ENCODE measurements around the gene EEFSEC. TPM values are rescaled to one million over a fixed set of nuclear protein-coding genes. Genes with fewer than 3 reads are reported as not detected.

The EEFSEC gene
- total and polyA plus RNA-seq, 2 of the 4 experiments (the other 2 are of a cell fraction), result 4.5 to 9.3 TPM

DNA sequence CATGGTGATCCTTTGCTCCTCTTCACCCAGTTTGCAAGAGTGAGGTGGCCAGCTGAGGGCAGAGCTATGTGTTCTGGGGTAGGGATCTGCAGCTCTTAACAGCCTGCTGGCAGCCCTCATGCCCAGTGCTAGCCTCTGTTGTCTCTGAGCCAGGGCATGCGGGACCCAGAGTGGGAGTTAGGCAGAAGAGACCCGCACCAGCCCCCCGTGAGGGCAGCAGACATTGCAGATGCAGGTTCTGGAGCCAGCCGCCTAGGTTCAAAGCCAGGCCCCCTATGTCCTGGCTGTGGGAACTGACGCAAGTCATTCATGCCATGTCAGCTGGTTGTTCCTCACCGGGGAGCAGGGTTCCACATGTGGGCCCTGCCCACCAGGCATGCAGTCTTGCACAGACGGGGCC, 238.7 kb downstream of the EEFSEC start:
- in situ Hi-C loops (cut with MboI; ENCODE audit: low sequenced_read_pairs) (no loop called here), dilution Hi-C loops (cut with HindIII; ENCODE audit: low sequenced_read_pairs, unreplicated experiment) (no loop called here), intact Hi-C loops (cut with micrococcal nuclease) (no loop called here)
- Histone ChIP-seq H3K4me1 (ENCODE audit: control insufficient read depth, insufficient read depth, low read length) (peaks cover 5% of the 10 kb centered on the region; the same call in 1 of the 2 replicates), H3K56ac (ENCODE audit: extremely low read depth, insufficient read depth, low read length) (no peak overlapping the region), H3K14ac (replicated peaks; ENCODE audit: low read depth, low read length) (no peak overlapping the region), H2AK5ac (ENCODE audit: low read depth, low read length) (no peak overlapping the region), H2AFZ (replicated peaks; ENCODE audit: low read length, poor library complexity) (no peak overlapping the region), H3K9me3 (ENCODE audit: control insufficient read depth, insufficient read depth, low read length) (no peaks in the 10 kb centered on the region), H2BK5ac (ENCODE audit: low read depth, low read length, poor library complexity, severe bottlenecking) (no peak overlapping the region), H3K4ac (ENCODE audit: low read depth, low read length) (no peak overlapping the region), H4K8ac (ENCODE audit: low read depth in 2 of 2, low read length in 2 of 2) (no peak overlapping the region), H3K4me3 (ENCODE audit: insufficient read depth, low read depth, low read length) (no peak overlapping the region), H3K9ac (ENCODE audit: low read depth, low read length) (no peak overlapping the region), H2BK120ac (ENCODE audit: low read depth, low read length) (no peak overlapping the region), H2BK15ac (ENCODE audit: low read depth, low read length) (no peak overlapping the region), H2AK9ac (replicated peaks; ENCODE audit: low read depth, low read length, poor library complexity) (no peak overlapping the region), H3K36me3 (ENCODE audit: control insufficient read depth, insufficient read depth, low read length) (no peaks in the 10 kb centered on the region), H3K23ac (ENCODE audit: low read depth, low read length) (no peak overlapping the region), H2BK20ac (ENCODE audit: low read depth, low read length) (no peak overlapping the region), H4K91ac (ENCODE audit: insufficient read depth, low read depth, low read length) (no peak overlapping the region), H4K5ac (ENCODE audit: low read depth, low read length) (no peak overlapping the region), H3K27me3 (ENCODE audit: control insufficient read depth, insufficient read depth, low read length) (no peaks in the 10 kb centered on the region), H3K18ac (ENCODE audit: low read depth, low read length) (no peak overlapping the region), H4K20me1 (ENCODE audit: insufficient read depth, low read length) (no peaks in the 10 kb centered on the region; the same call in 1 of the 2 replicates), H3K27ac (ENCODE audit: insufficient read depth, low read length) (no peak overlapping the region), H3K4me2 (ENCODE audit: low read depth, low read length) (no peak overlapping the region), H3K79me1 (ENCODE audit: low read depth in 1 of 2, low read length in 2 of 2) (no peaks in the 10 kb centered on the region), H3K9me1 (ENCODE audit: insufficient read depth, low read length) (no peaks in the 10 kb centered on the region)
- DNase-seq, result no peak
- TF ChIP-seq MAFK (IDR thresholded peaks at IDR 0.05; ENCODE audit: low read depth, low read length) (no peak), BHLHE40 (IDR thresholded peaks at IDR 0.05; ENCODE audit: low read depth, low read length) (no peak), SMC3 (IDR thresholded peaks at IDR 0.05; ENCODE audit: low read depth, low read length) (no peak), RAD21 (IDR thresholded peaks at IDR 0.05; ENCODE audit: low read length) (no peak), CHD1 (IDR thresholded peaks at IDR 0.05; ENCODE audit: low read depth, low read length) (no peak), RCOR1 (IDR thresholded peaks at IDR 0.05; ENCODE audit: insufficient replicate concordance, low read length) (no peak), FOS (IDR thresholded peaks at IDR 0.05; ENCODE audit: low read depth, low read length) (no peak), MXI1 (IDR thresholded peaks at IDR 0.05; ENCODE audit: borderline replicate concordance, low read depth, low read length) (no peak), NFE2L2 (IDR thresholded peaks at IDR 0.05; ENCODE audit: low read depth, low read length) (no peak), POLR2A (IDR thresholded peaks at IDR 0.05; ENCODE audit: low read depth, low read length) (no peak), RFX5 (IDR thresholded peaks at IDR 0.05; ENCODE audit: low read depth, low read length) (no peak), MAZ (IDR thresholded peaks at IDR 0.05; ENCODE audit: borderline replicate concordance, low read depth, low read length) (no peak), CEBPB (IDR thresholded peaks at IDR 0.05; ENCODE audit: low read depth, low read length) (no peak)
- TF ChIP-seq, protein P1, sequence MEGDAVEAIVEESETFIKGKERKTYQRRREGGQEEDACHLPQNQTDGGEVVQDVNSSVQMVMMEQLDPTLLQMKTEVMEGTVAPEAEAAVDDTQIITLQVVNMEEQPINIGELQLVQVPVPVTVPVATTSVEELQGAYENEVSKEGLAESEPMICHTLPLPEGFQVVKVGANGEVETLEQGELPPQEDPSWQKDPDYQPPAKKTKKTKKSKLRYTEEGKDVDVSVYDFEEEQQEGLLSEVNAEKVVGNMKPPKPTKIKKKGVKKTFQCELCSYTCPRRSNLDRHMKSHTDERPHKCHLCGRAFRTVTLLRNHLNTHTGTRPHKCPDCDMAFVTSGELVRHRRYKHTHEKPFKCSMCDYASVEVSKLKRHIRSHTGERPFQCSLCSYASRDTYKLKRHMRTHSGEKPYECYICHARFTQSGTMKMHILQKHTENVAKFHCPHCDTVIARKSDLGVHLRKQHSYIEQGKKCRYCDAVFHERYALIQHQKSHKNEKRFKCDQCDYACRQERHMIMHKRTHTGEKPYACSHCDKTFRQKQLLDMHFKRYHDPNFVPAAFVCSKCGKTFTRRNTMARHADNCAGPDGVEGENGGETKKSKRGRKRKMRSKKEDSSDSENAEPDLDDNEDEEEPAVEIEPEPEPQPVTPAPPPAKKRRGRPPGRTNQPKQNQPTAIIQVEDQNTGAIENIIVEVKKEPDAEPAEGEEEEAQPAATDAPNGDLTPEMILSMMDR (conservative IDR thresholded peaks at IDR 0.05; ENCODE audit: low read depth, low read length), result no peak
- TF ChIP-seq, protein P2, sequence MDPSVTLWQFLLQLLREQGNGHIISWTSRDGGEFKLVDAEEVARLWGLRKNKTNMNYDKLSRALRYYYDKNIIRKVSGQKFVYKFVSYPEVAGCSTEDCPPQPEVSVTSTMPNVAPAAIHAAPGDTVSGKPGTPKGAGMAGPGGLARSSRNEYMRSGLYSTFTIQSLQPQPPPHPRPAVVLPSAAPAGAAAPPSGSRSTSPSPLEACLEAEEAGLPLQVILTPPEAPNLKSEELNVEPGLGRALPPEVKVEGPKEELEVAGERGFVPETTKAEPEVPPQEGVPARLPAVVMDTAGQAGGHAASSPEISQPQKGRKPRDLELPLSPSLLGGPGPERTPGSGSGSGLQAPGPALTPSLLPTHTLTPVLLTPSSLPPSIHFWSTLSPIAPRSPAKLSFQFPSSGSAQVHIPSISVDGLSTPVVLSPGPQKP (IDR thresholded peaks at IDR 0.05; ENCODE audit: borderline replicate concordance, low read depth, low read length), result no peak
- TF ChIP-seq, protein P3, sequence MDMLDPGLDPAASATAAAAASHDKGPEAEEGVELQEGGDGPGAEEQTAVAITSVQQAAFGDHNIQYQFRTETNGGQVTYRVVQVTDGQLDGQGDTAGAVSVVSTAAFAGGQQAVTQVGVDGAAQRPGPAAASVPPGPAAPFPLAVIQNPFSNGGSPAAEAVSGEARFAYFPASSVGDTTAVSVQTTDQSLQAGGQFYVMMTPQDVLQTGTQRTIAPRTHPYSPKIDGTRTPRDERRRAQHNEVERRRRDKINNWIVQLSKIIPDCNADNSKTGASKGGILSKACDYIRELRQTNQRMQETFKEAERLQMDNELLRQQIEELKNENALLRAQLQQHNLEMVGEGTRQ (IDR thresholded peaks at IDR 0.05; ENCODE audit: low read depth, low read length), result no peak
- BruUV-seq (replicated peaks), result no TSS peak
- ATAC-seq (ENCODE audit: low read depth), result no peak
- ChIA-PET POLR2A (ENCODE audit: unreplicated experiment) (no interaction called here), CTCF (no interaction called here)
- WGBS, 2 experiments (ENCODE audit: extremely low coverage in 2 of 2, insufficient read length in 1 of 2), result 97% methylated on average over 4 of the region's 7 CpGs; no CpG with 5 or more reads in 1 of the 2 experiments
